ENCODE results near the gene MBD2. TPM values are rescaled to one million over a fixed set of nuclear protein-coding genes. Genes with fewer than 3 reads are reported as not detected.
"Not testable (repeated sequence)": the region's sequence is repeated elsewhere in the genome, so short reads cannot be mapped to it uniquely, and the experiment has no call there.

MBD2 gene
- total RNA-seq, 1 donor from 2014 or later: 153 TPM

DNA sequence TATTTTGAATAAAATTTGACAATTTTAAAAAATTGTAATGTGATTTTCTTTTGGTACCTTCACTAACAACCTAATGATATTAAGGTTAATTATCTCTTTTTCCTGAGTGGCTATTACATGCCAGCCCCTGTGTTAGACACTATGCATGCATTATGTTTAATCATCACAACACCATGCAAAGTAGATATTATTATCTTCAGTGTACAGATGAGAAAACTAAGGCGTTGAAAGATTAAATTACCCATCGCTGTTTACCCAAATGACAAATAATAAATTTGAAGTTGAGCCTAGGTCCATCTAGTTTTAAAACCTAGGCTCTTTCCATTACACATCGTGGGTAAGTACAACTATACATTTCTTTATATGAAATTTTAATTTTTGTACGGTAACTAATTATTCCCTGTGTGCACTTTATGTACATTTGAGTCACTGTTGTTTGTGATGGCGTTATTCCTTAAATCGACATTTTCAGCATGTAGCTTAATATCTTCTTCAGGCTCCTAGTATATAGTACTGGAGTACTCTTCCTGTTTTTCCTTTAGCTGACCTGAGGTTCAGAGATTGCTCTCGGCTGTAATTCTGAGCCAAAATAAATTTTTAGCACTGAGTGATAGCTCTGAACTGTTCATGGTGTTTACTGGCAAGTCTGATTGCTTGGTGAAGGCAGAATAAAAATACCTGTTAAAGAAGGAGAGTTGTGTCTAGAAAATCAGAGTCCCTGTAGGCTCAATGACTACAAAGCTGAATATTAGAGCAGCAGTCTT lies 13.9 kb upstream of the MBD2 start:
- no peak for DNase-seq (ENCODE audit: low spot score)

DNA sequence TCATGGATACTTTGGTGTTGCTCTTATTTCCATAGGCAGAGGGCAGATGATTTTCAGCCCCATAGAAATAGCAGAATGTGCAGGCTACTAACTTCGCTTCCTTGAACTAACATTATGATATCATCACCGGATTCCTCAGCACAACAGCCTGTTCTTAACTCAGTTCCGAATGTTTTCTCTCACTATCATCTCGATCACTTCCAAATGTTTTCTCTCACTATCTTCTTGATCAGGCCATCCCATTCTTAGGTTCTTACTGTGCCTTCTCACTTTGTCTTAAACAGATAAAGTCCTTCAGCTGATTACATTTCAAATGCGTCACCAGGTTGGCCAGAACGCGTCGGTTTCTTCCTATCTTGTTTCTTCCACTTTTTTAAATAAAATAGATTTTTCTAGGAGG lies 11.4 kb upstream of the MBD2 start:
- no peak for DNase-seq (ENCODE audit: low spot score)

DNA sequence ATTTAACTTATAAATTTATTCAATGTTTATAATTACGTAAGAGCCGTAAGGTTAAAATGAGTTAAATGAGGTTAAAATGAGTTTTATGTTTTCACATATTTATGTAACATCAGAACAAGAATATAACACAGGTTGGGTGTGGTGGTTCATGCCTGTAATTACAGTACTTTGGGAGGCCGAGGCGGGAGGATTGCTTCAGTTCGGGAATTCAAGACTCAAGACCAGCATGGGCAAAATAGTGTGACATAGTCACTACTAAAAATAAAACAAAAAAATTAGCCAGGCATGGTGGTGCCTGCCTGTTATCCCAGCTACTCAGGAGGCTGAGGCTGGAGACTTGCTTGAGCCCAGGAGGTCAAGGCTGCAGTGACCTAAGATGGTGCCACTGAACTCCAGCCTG lies 9.3 kb upstream of the MBD2 start:
- DNase-seq (ENCODE audit: low spot score): no peak

DNA sequence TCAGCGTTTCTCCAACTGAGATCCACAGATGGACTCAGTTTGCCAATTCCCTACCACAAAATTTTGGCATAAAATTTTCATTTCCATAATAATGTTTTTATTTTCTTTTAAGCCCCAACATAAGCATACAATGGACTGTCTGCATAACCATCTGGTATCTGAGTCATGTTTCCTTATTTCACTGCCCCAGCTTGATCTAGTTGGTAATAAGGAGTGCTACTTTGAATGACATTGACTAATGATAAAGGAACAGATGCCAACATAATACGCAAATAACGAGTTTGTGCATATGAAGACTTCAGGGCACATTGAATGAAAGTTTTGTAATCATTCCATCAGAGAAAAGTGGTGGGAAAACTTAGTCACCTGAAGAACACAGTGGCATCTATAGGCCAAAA lies 8.8 kb upstream of the MBD2 start:
- no peak for DNase-seq (ENCODE audit: low spot score)

DNA sequence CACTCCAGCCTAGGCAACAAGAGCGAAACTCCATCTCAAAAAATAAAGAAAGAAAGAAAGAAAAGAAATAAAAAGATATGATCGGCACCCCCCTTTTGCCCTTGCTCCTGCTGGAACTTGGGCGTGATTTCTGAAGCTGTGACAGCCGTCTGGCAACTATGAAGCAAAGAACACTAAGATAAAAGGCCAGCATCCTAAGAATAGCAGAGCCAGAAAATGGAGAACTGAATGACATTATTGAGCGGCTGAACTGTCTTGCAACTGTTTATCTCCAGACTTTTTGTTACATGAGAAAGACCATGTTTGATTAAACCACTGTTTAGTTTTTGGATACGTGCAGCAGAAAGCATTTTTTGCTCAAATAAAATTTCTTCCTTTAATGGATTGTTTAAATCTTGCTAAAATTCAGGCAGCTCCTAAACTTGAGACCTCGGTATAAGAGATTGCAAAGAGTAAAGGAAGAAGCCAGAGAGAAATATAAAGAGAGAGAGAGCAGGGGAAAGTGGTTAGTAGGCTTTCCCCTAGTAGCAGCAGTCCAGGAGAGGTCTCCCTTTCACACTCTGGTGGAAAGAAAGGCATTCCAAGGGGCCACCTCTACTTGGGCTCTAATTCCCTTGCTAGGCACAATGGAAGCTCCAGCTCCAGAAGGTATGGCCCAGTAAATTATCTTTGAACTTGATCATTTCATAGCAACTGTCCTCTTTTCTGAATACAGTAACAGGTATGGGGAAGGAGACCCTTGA lies 8.2 kb upstream of the MBD2 start:
- DNase-seq (ENCODE audit: low spot score): no peak

DNA sequence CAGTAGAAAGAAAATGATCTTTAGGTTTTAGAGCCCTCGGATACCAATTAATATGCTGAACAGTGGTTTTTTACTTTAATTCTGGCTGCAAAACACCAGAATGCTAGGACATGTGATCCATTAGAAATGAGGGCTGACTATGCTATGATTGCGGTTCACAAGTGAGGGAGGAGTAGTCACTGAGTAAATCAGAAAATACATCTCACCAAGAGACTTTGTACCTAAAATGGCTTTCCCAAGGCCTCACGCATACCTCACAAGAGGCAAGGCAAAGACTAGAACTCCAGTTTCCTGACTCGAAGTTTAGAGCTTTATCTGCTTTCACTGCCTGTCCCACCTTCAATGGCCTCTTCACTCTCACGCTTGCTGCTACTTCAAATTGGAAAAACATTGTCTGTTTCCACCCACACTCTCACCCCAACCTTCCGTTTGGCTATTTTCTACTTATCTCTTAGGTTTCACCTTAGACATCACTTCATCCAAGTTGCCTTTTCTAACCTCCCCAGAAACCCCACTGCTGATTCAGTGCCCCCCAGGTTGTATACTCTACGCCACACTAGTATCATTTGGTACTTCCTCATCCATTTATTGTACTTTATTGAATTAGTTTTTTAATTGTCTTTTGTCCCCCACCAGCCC lies 5.1 kb upstream of the MBD2 start:
- no peak for DNase-seq (ENCODE audit: low spot score)

DNA sequence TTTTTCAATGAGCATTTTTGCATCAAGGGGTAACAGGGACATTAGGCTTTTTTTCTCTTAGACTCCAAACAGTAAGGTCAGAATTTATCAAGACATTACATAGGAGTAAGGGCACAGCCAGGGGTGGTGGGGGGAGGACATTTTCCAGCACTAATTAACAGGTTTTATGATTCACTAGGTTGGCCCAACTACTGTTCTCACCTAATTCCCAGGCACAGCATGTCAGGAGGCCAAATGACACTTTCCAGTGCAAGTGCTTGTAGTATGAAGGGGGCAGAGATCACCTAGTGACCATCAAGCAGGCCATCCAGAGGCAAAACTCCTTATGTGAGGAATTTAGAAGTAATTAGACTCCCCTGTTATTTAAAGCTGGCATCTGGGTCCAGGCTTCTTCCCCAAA lies 3.9 kb upstream of the MBD2 start:
- DNase-seq (ENCODE audit: low spot score): no peak

DNA sequence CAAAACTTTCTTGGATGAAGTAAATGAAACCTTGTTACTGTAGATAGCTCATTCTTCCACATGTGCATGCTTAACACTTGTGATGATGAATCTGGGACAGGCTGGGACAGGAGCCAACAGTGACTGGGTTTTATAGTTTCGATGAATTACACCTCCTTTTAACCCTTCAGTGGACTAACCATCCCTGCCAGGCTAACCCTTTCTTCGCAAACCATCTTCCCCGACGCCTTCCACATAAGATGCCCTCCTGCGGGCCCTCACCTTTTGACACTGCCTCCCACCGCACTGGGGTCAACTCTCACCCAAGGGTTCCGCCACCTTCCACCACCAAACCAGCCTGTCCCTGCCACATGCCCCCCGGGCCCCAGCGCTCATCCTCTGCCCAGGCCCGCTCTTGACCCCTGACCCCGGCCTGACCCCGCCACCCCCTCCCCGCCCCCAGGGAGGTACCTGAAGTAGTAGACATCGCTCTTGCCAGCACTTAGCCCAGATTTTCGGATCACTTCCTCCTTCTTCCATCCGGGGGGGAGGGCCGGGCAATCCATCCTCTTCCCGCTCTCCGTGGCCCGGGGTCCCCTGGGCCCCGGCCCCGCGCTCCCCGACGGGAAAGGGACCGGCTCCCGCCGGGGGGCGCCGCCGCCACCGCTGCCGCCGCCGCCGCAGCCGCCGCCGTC lies 764 bp downstream of the MBD2 start:
- no peak for DNase-seq (ENCODE audit: low spot score)

DNA sequence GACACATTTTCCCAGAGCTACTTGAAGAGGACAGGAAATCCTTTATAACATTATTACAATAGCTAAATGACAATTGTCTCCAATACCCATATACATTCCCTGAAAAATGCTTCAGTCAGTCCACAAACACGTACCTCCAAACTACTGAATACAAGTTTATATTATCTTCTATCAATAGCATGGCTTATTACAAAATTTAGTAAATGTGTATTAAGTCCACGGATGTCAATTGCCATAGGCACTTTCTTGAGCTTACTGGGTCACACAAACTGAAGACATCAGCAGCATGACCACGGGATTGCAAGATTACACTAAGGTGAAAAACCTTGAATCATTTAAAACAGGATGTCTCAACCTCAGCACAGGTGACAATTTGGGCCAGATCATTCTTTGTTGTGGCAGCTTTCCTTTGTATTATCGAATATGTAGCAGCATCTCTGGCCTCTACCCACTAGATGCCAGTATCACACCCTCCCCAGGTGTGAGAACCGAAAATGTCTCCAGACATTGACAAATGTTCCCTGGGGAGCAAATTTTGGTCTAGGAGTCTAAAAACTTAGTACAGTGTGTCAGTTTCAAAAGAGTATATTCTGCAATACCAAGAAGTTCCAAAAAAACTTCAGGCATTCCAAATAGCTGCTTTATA lies 1.4 kb downstream of the MBD2 start:
- DNase-seq (ENCODE audit: low spot score): no peak

DNA sequence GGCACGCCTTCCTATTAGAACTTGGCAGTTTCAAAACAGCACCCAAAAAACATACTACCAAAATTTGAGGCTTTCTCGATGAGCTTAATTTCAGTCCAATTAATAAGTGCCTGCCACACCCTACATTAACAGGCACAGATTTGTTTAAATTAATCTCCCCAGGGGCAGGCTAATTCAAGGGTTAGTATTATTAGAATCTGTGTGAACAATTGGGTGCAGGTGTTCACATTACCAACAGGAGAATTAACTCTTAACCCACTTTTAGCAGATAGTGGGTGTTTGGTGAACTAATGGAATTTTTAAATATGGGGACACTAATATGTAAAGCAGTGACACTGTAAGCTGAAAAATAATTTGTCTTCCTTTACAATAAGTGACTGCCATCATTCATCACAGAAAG lies 4.1 kb downstream of the MBD2 start:
- DNase-seq (ENCODE audit: low spot score): no peak

DNA sequence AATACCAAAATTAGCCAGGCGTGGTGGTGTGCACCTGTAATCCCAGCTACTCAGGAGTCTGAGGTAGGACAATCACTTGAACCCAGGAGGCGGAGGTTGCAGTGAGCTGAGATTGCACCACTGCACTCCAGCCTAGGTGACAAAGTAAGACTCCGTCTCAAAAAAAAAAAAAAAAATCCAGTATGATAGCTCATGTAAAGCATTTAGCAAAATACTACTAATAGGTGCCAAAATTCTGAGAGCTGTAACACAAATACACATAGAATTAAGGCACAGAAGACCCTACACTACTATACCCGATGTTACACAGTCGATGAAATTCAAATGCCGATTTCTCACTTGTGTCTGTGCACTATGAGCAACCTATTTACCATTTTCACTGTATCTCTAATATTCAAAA lies 5.7 kb downstream of the MBD2 start:
- DNase-seq (ENCODE audit: low spot score): not testable (repeated sequence)

DNA sequence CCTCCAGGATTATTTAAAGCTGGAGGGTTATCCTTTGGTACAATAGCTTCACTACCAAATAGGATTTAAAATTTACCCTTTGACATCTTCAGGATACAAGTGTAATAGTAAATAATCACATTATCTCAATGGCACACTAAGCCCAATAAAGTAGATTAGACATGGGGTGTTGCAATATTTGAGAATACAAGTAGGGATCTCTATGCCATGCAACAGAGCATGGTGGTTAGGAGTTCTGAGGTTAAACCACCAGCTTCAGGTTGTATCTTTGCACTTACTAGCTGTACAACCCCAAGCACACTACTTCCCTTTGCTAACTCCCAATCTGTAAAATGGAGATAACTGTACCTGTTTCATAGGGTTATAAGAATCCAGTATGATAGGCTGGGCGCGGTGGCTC lies 6.2 kb downstream of the MBD2 start:
- DNase-seq (ENCODE audit: low spot score): no peak

DNA sequence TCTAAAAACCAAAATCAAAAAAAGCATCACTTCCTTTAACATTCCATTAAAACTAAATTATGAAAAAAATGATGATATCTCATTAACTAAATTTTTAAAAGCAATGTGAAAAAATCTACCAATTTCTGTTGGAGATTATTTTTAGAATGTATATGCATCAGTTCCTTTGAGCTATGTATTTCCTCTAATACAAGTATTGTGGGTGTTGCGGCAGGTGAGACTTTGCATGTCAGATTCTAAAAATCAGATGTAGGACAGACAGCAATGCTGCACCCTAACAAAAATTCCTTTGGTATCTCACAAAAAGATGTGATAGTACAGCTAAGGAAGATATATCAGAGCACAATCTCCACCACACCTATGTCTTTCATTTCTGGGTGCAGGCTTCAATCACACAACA lies 6.8 kb downstream of the MBD2 start:
- no peak for DNase-seq (ENCODE audit: low spot score)

DNA sequence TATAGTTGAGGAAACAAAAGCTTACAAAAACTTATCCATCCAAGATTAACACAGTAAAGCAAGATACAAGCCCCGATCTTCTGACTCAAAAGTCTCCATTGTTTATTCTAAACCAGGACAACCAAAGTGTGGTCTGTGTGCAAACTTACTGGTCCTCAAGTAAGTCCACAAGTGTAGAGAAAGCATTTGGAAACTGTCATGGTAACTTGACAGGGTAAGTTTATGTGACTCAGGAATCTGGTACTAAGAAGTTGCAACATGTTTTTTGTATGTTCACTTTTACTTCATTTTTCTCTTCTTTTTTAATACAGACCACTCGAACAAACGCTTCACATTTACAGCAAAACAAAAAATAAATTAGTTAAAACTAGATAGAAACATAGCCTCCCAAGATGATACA lies 9.4 kb downstream of the MBD2 start:
- no peak for DNase-seq (ENCODE audit: low spot score)

DNA sequence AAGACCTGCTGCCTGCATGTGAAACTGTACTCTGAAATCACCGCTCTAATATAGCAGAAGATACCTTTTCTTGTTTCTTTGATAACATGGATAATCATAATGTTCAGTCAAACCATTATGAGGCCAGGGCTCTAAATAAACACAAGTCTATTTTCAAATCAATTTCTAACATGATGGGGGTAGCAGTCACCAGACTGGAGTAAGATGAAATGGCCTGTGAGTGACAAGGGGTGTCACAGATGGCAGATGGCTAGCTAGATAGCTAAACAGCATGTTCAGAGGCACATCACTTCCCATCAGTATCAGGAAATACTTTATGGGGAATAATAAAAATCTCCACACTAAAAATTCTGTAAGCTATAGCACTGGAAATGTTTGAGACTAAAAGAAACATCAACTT lies 14.0 kb downstream of the MBD2 start:
- no peak for DNase-seq (ENCODE audit: low spot score)

DNA sequence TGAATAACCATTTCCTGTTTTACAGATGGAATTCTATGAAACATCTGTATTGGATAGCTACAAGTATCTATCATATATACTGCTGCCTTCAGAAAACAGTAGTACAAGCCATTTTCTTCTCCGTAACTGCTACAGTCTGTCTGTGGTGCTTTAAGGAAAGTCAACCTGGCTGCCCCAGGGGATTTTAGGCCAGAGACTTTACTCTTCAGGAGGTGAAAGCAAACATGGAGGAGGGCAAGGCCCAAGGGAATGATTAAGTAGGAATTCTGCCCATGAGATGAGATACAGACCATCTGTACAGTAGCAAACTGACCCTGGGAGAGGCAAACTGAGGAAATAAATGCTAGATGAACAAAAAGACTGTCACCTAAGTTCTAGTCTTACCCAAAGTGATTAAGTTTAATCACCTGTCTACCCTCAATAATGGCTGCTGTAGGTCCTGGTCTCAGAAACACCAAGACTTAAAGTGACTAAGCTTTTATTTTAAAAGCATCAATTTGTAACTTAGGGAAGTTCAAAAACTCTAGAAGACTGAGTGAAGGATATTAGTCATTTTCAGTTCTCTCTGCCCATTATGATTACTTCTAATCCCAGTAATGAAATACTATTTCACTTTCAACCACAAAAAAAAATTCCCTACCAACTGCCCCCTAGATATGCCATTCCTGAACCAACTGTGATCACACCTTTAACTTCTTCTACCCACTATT lies 14.8 kb downstream of the MBD2 start:
- DNase-seq (ENCODE audit: low spot score): no peak

DNA sequence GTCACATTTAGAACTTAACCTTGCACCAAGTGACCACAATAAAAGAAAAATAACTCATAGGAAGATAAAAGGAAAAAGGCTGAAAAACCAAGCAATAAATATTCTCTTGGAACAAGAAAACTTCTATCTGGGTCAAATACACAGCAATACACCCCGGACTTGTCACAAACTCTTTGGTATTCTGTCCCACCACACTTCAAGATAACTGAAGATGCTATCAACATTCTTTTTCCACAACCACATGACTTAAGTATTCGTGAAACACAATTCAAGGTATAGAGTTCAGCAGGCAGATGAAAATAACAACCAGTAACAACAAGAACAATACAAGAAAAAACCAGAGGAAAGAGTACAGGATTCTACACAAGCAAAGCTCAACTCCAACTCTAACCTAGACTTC lies 18.0 kb downstream of the MBD2 start:
- DNase-seq (ENCODE audit: low spot score): no peak

DNA sequence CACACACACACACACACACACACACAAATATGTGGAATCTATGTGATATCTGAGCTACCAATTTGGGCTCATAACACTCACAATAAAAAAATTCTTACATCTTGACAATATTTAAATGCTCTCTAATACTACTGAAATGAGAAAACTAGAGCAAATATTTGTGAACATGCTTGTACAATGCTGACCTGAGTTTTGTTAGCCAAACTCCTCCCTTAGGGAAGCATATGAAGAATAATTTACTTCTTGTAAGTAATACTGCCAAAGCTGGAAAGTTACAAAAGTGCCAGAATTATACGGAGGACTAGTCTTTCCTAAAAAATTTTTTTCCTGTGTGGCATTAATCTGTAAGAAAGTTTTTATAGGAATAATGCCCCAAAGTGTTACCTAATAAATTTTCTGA lies 18.5 kb downstream of the MBD2 start:
- DNase-seq (ENCODE audit: low spot score): no peak

DNA sequence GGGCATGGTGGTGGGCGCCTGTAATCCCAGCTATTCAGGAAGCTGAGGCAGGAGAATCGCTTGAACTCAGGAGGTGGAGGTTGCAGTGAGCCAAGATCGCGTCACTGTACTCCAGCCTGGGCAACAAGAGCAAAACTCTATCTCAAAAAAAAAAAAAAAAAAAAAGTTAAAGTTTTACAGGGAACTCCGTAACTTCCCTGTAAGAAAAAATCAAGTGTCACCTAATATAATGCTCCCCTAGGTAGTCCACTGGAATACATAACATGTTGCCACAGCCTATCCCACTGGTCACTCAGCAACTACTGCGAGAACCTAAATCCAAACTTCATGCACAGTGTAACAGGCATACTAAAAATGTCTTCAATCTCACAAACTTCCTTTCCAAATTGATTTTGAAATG lies 19.0 kb downstream of the MBD2 start:
- DNase-seq (ENCODE audit: low spot score): not testable (repeated sequence)

DNA sequence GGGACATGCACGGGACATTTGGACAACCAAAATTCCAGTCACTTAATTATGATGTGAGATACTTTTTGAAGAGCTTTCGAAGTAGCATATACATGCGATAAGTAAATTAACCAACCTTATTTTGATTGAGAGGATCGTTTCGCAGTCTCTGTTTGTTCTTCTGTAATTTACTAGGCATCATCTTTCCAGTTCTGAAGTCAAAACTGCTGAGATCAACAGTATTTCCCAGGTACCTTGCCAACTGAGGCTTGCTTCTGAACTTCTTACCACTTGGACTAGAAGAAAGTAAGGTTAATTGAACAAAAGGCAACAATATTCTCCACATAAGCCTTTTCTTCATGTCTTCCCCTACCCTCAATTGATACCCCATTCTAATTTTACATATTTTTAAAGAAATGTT lies 19.6 kb downstream of the MBD2 start:
- DNase-seq (ENCODE audit: low spot score): no peak

DNA sequence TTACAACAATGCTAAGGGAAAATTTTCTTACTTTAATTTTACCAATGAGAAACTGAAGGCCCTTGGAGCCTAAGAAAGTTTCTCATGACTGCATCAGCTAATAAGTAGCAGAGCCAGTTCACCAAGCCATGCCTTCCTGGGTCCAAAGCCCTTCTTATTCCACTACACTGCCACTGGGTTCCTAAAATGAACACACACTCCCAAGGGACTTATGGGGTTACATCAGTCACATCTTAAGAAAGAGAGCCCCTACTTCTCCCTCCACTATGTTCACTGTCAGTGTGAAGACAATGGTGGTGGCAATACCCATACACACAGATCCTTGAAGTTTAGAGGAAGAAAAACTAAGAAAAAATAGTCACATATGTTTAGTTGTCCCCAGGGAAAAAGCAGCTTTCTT lies 20.6 kb downstream of the MBD2 start:
- DNase-seq (ENCODE audit: low spot score): no peak

Measured in mesenteric fat pad (tissue), 1 donor.